Measurements from ENCODE around the gene ARHGAP26. TPM values are rescaled to one million over a fixed set of nuclear protein-coding genes. Genes with fewer than 3 reads are reported as not detected.
A peak's percentile ranks its signal among the peaks of the same experiment; 100 is the strongest.

ARHGAP26 gene
- polyA plus RNA-seq, 1 donor (not counting 4 experiments of a cell fraction or from before 2014, with no cell fraction given): 3.9 TPM

DNA sequence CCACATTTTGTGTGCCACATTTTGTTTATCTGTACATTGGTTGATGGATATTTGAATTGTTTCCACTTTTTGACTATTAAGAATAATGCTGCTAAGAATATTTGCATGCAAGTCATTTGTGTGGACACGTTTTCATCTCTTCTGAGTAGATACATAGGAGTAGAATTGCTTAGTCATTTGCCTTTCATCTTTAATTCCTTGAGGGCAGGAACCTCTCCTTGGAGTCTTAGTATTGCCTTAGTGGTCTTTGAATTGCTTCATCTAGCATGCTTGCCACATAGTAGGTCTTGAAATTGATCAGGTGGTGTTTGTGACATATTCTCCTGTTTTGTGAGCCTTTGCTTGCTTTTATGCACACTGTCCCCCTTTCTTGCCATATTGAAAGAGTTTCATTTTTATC is 504.8 kb downstream of the ARHGAP26 start:
- Histone ChIP-seq H3K4me3 (ENCODE audit: control insufficient read depth in 2 of 3, extremely low read depth in 1 of 3, insufficient read depth in 2 of 3, low read depth in 1 of 3, low read length in 3 of 3) (no peak overlapping the region), H3K36me3 (ENCODE audit: control insufficient read depth in 2 of 2, extremely low read depth in 1 of 2, insufficient read depth in 2 of 2, low read length in 2 of 2) (no peaks in the 10 kb centered on the region), H3K27ac (ENCODE audit: control insufficient read depth, insufficient read depth, low read length) (no peak overlapping the region), H3K79me2 (ENCODE audit: control insufficient read depth, insufficient read depth, low read length) (no peaks in the 10 kb centered on the region), H3K27me3 (ENCODE audit: control insufficient read depth, extremely low read depth, insufficient read depth, low read length) (no peaks in the 10 kb centered on the region), H3K9me1 (ENCODE audit: control insufficient read depth, extremely low read depth, insufficient read depth, low read length) (no peaks in the 10 kb centered on the region), H3K9ac (ENCODE audit: control insufficient read depth, extremely low read depth, insufficient read depth, low read length) (no peak overlapping the region), H3K9me3 (ENCODE audit: control insufficient read depth, low read depth, low read length) (no peaks in the 10 kb centered on the region), H3K4me2 (ENCODE audit: control insufficient read depth, extremely low read depth, insufficient read depth, low read depth, low read length) (peak overlapping the region; percentile 9), H3K4me1 (ENCODE audit: control insufficient read depth, extremely low read depth, insufficient read depth, low read length) (peaks cover 3% of the 10 kb centered on the region), H2AFZ (ENCODE audit: control insufficient read depth, low read length) (no peak overlapping the region), H4K20me1 (ENCODE audit: control insufficient read depth, extremely low read depth, insufficient read depth, low read length) (no peaks in the 10 kb centered on the region)
- no peak for TF ChIP-seq EZH2 (IDR thresholded peaks at IDR 0.05; ENCODE audit: low read length)
- no peak for TF ChIP-seq CTCF (optimal IDR thresholded peaks at IDR 0.05 in 1 of 3, IDR thresholded peaks at IDR 0.05 in 1 of 3, conservative IDR thresholded peaks at IDR 0.05 in 1 of 3; ENCODE audit: extremely low read depth in 1 of 3, insufficient read depth in 2 of 3, low read length in 3 of 3)
- dilution Hi-C loops (cut with MboI; ENCODE audit: extremely low pct_ligation_motif_present, low sequenced_read_pairs): no loop called here
- FAIRE-seq (peak; percentile 57), DNase-seq (ENCODE audit: low read depth, low spot score) (no peak)

- H2AFZ ChIP-seq (ENCODE audit: control insufficient read depth, low read length): no peak overlapping the region
- TF ChIP-seq CTCF (optimal IDR thresholded peaks at IDR 0.05 in 1 of 3, IDR thresholded peaks at IDR 0.05 in 1 of 3, conservative IDR thresholded peaks at IDR 0.05 in 1 of 3; ENCODE audit: extremely low read depth in 1 of 3, insufficient read depth in 2 of 3, low read length in 3 of 3): no peak
- TF ChIP-seq EZH2 (IDR thresholded peaks at IDR 0.05; ENCODE audit: low read length): no peak
- no peaks in the 10 kb centered on the region for H3K9me1 ChIP-seq (ENCODE audit: control insufficient read depth, extremely low read depth, insufficient read depth, low read length)
- no peaks in the 10 kb centered on the region for H4K20me1 ChIP-seq (ENCODE audit: control insufficient read depth, extremely low read depth, insufficient read depth, low read length)
- H3K4me1 ChIP-seq (ENCODE audit: control insufficient read depth, extremely low read depth, insufficient read depth, low read length): peaks cover 3% of the 10 kb centered on the region
- no peak overlapping the region for H3K4me3 ChIP-seq (ENCODE audit: control insufficient read depth in 2 of 3, extremely low read depth in 1 of 3, insufficient read depth in 2 of 3, low read depth in 1 of 3, low read length in 3 of 3)
- no peaks in the 10 kb centered on the region for H3K27me3 ChIP-seq (ENCODE audit: control insufficient read depth, extremely low read depth, insufficient read depth, low read length)
- H3K36me3 ChIP-seq (ENCODE audit: control insufficient read depth in 2 of 2, extremely low read depth in 1 of 2, insufficient read depth in 2 of 2, low read length in 2 of 2): no peaks in the 10 kb centered on the region
- FAIRE-seq (no peak), DNase-seq (ENCODE audit: low read depth, low spot score) (no peak)
- H3K27ac ChIP-seq (ENCODE audit: control insufficient read depth, insufficient read depth, low read length): no peak overlapping the region
- H3K79me2 ChIP-seq (ENCODE audit: control insufficient read depth, insufficient read depth, low read length): no peaks in the 10 kb centered on the region
- H3K9me3 ChIP-seq (ENCODE audit: control insufficient read depth, low read depth, low read length): no peaks in the 10 kb centered on the region
- no peak overlapping the region for H3K4me2 ChIP-seq (ENCODE audit: control insufficient read depth, extremely low read depth, insufficient read depth, low read depth, low read length)
- H3K9ac ChIP-seq (ENCODE audit: control insufficient read depth, extremely low read depth, insufficient read depth, low read length): no peak overlapping the region
- dilution Hi-C loops (cut with MboI; ENCODE audit: extremely low pct_ligation_motif_present, low sequenced_read_pairs): no loop called here
Observed at GRCh38 chr5:143275512-143276363, 505.6 kb downstream of the ARHGAP26 start.

All from keratinocyte (primary cell).